Measurements from ENCODE around the gene FPR1. TPM values are rescaled to one million over a fixed set of nuclear protein-coding genes. Genes with fewer than 3 reads are reported as not detected.

The FPR1 gene
- total RNA-seq, 1 donor from 2014 or later, result not detected

DNA sequence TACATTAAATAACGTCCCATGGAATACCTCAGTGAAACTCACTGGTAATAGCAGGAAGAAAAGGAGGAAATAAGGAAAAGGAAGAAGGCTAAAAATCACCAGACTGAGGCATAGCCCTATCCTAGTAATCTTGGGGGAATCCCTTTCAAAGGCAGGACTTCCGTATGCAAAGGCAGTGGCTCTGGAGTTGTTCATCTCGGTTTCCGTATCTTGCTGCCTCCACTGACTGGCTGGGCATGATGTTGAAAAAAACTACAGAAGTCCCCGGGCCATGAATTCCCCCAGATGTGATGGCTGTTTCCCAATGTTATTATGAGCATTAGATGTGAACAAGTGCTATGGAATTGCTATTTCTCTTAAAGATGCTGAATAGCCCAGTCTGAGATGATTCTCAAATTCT lies 14.8 kb upstream of the FPR1 start:
- H3K36me3 Mint-ChIP-seq (ENCODE audit: insufficient read depth), result no peaks in the 10 kb centered on the region
- H3K27me3 Mint-ChIP-seq, result peaks cover 17% of the 10 kb centered on the region
- no peak overlapping the region for H3K4me3 Mint-ChIP-seq (ENCODE audit: low read depth)
- no peak overlapping the region for H3K27ac Mint-ChIP-seq
- no peaks in the 10 kb centered on the region for H3K9me3 Mint-ChIP-seq (ENCODE audit: low read depth)
- H3K4me1 Mint-ChIP-seq (ENCODE audit: low read depth), result no peaks in the 10 kb centered on the region
- no peak for DNase-seq (ENCODE audit: low spot score, unreplicated experiment)
- TF ChIP-seq, protein P1, sequence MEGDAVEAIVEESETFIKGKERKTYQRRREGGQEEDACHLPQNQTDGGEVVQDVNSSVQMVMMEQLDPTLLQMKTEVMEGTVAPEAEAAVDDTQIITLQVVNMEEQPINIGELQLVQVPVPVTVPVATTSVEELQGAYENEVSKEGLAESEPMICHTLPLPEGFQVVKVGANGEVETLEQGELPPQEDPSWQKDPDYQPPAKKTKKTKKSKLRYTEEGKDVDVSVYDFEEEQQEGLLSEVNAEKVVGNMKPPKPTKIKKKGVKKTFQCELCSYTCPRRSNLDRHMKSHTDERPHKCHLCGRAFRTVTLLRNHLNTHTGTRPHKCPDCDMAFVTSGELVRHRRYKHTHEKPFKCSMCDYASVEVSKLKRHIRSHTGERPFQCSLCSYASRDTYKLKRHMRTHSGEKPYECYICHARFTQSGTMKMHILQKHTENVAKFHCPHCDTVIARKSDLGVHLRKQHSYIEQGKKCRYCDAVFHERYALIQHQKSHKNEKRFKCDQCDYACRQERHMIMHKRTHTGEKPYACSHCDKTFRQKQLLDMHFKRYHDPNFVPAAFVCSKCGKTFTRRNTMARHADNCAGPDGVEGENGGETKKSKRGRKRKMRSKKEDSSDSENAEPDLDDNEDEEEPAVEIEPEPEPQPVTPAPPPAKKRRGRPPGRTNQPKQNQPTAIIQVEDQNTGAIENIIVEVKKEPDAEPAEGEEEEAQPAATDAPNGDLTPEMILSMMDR (IDR thresholded peaks at IDR 0.05; ENCODE audit: unreplicated experiment), result no peak

- no peak overlapping the region for H3K27ac Mint-ChIP-seq
- H3K4me3 Mint-ChIP-seq (ENCODE audit: low read depth), result no peak overlapping the region
- no peak for DNase-seq (ENCODE audit: low spot score, unreplicated experiment)
- TF ChIP-seq, protein P1 (IDR thresholded peaks at IDR 0.05; ENCODE audit: unreplicated experiment), result no peak
- H3K27me3 Mint-ChIP-seq, result peaks cover 15% of the 10 kb centered on the region
- H3K4me1 Mint-ChIP-seq (ENCODE audit: low read depth), result no peaks in the 10 kb centered on the region
- no peaks in the 10 kb centered on the region for H3K36me3 Mint-ChIP-seq (ENCODE audit: insufficient read depth)
- H3K9me3 Mint-ChIP-seq (ENCODE audit: low read depth), result no peaks in the 10 kb centered on the region
Measured at GRCh38 chr19:51765086-51765485, 13.4 kb upstream of the FPR1 start.

DNA sequence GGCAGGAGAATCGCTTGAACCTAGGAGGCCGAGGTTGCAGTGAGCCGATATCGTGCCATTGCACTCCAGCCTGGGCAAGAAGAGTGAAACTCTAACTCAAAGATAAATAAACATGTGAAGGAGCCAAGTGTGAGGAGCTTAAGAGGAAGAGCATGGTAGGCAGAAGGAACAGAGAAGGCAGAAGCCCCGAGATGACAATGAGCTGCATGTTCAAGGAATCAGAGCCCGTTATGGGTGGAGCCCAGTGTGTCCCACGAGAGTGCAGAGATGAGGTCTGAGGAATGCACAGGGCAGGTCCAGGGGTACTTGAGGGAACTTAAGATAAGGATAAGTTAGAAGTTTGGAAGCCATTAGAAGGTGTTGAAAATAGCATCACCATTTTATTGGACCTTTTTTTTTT lies 10.0 kb upstream of the FPR1 start:
- Mint-ChIP-seq H3K4me3 (ENCODE audit: low read depth) (no peak overlapping the region), H3K9me3 (ENCODE audit: low read depth) (no peaks in the 10 kb centered on the region), H3K36me3 (ENCODE audit: insufficient read depth) (no peaks in the 10 kb centered on the region), H3K27ac (no peak overlapping the region), H3K27me3 (peaks cover 15% of the 10 kb centered on the region), H3K4me1 (ENCODE audit: low read depth) (no peaks in the 10 kb centered on the region)
- TF ChIP-seq, protein P1 (IDR thresholded peaks at IDR 0.05; ENCODE audit: unreplicated experiment), result no peak
- no peak for DNase-seq (ENCODE audit: low spot score, unreplicated experiment)

GRCh38 chr19:51760697-51761356 lies 9.1 kb upstream of the FPR1 start, which contains the start of gene FPR2:
Gene FPR2 (plus strand): TSS chr19:51761180. CDS start chr19:51768659, 7,479 bp downstream.
- no peaks in the 10 kb centered on the region for H3K9me3 Mint-ChIP-seq (ENCODE audit: low read depth)
- H3K27me3 Mint-ChIP-seq, result peaks cover 12% of the 10 kb centered on the region
- no peak within 1 kb of the TSS for H3K27ac Mint-ChIP-seq
- H3K4me3 Mint-ChIP-seq (ENCODE audit: low read depth), result no peak within 1 kb of the TSS
- TF ChIP-seq, protein P1 (IDR thresholded peaks at IDR 0.05; ENCODE audit: unreplicated experiment), result no peak
- no peaks in the 10 kb centered on the region for H3K4me1 Mint-ChIP-seq (ENCODE audit: low read depth)
- no peak for DNase-seq (ENCODE audit: low spot score, unreplicated experiment)
- no peaks in the 10 kb centered on the region for H3K36me3 Mint-ChIP-seq (ENCODE audit: insufficient read depth)

DNA sequence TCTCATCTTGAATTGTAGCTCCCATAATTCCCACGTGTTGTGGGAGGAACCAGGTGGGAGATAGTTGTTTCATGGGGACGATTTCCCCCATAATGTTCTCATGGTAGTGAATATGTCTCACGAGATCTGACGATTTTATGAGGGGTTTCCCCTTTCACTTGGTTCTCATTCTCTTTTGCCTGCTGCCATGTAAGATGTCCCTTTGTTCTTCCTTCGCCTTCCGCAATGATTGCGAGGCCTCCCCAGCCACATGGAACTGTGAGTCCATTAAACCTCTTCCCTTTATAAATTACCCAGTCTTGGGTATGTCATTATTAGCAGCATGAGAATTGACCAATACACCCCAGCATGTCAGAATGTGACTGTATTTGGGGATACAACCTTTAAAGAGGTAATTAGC lies 3.9 kb upstream of the FPR1 start:
- H3K36me3 Mint-ChIP-seq (ENCODE audit: insufficient read depth), result no peaks in the 10 kb centered on the region
- DNase-seq (ENCODE audit: low spot score, unreplicated experiment), result no peak
- no peak overlapping the region for H3K27ac Mint-ChIP-seq
- H3K27me3 Mint-ChIP-seq, result peaks cover 12% of the 10 kb centered on the region
- TF ChIP-seq, protein P1 (IDR thresholded peaks at IDR 0.05; ENCODE audit: unreplicated experiment), result no peak
- H3K4me3 Mint-ChIP-seq (ENCODE audit: low read depth), result no peak overlapping the region
- H3K9me3 Mint-ChIP-seq (ENCODE audit: low read depth), result peaks cover 6% of the 10 kb centered on the region
- no peaks in the 10 kb centered on the region for H3K4me1 Mint-ChIP-seq (ENCODE audit: low read depth)

Measured in progenitor cell of endocrine pancreas (in vitro differentiated cells).